Stimulated activated CD4-positive, alpha-beta T cell treated with anti-CD3 and anti-CD28 coated beads, Interleukin-2, amount 100 ng/mL, for 24 hours (primary cell): ENCODE results near the gene KIAA1755.

Experiments used
- DNase-seq, 2 donors: peaks; one replicate each; pipeline ENCODE4 v3.0.0-alpha.2; 2020

The KIAA1755 gene

GRCh38 chr20:38216746-38217595 is 43.6 kb downstream of the KIAA1755 start:
- no peak for DNase-seq

- DNase-seq, result no peak
Observed at GRCh38 chr20:38216201-38216600, 44.3 kb downstream of the KIAA1755 start.

GRCh38 chr20:38215194-38216182 is 45.0 kb downstream of the KIAA1755 start:
- DNase-seq, result no peak

GRCh38 chr20:38214256-38215193 is 46.0 kb downstream of the KIAA1755 start:
- no peak for DNase-seq

GRCh38 chr20:38213607-38213940 is 47.0 kb downstream of the KIAA1755 start:
- no peak for DNase-seq

- no peak for DNase-seq
Observed at GRCh38 chr20:38212806-38213606, 47.5 kb downstream of the KIAA1755 start.

- no peak for DNase-seq
Observed at GRCh38 chr20:38211200-38212097, 49.1 kb downstream of the KIAA1755 start.

- DNase-seq, result no peak
Observed at GRCh38 chr20:38210741-38211140, 49.8 kb downstream of the KIAA1755 start.

- no peak for DNase-seq
Observed at GRCh38 chr20:38209736-38210405, 50.7 kb downstream of the KIAA1755 start.

GRCh38 chr20:38209054-38209675 is 51.4 kb downstream of the KIAA1755 start:
- no peak for DNase-seq

GRCh38 chr20:38208523-38208922 is 52.0 kb downstream of the KIAA1755 start:
- DNase-seq, result no peak

- DNase-seq, result no peak
Observed at GRCh38 chr20:38208088-38208487, 52.4 kb downstream of the KIAA1755 start.

- no peak for DNase-seq
Observed at GRCh38 chr20:38207621-38208020, 52.9 kb downstream of the KIAA1755 start.

GRCh38 chr20:38205001-38205400 is 55.5 kb downstream of the KIAA1755 start:
- no peak for DNase-seq

GRCh38 chr20:38203981-38204357 is 56.6 kb downstream of the KIAA1755 start:
- DNase-seq, result no peak

- no peak for DNase-seq
Observed at GRCh38 chr20:38203337-38203980, 57.1 kb downstream of the KIAA1755 start.

- no peak for DNase-seq
Observed at GRCh38 chr20:38202982-38203293, 57.6 kb downstream of the KIAA1755 start.

- no peak for DNase-seq
Observed at GRCh38 chr20:38202153-38202981, 58.2 kb downstream of the KIAA1755 start.
